ENCODE data around the gene TTYH2. TPM values are rescaled to one million over a fixed set of nuclear protein-coding genes. Genes with fewer than 3 reads are reported as not detected.
"Not testable (repeated sequence)": the region's sequence is repeated elsewhere in the genome, so short reads cannot be mapped to it uniquely, and the experiment has no call there.

The TTYH2 gene
- total and polyA plus RNA-seq, 10 donors, result 2.7 to 22.7 (median 17.7) TPM

DNA sequence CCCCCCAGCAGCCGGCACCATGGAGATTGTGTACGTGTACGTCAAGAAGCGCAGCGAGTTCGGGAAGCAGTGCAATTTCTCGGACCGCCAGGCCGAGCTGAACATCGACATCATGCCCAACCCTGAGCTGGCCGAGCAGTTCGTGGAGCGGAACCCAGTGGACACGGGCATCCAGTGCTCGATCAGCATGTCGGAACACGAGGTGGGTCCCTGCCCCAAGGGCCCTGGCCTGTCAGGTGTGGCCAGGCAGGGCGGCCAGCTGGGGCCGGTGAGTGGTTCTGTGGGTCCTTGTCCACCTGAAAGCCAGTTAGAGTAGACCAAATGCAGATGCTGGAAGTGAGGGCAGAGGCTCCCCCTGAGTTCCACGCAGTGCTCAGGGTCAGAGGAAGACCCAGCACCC, 68.4 kb downstream of the TTYH2 start:
- peak overlapping the region in 3 of 8 donors; percentile 59 to 83 (median 62) for H3K27ac ChIP-seq
- H3K4me1 ChIP-seq, result peaks cover 0 to 41% (median 16%) of the 10 kb centered on the region in 6 donors
- intact Hi-C loops (cut with DNase I; ENCODE audit: low total_unique reads), result no loop called here
- 92 to 96% (median 95%) methylated on average over 20 of the region's 20 CpGs for WGBS, 5 donors
- no peaks in the 10 kb centered on the region for H3K9me3 ChIP-seq
- DNase-seq, result no peak
- no peak for TF ChIP-seq POLR2AphosphoS5 (IDR thresholded peaks at IDR 0.05)
- H3K36me3 ChIP-seq, result no peaks in the 10 kb centered on the region
- H3K27me3 ChIP-seq (replicated peaks in 1 of 7), result peaks cover 0 to 24% (median 0%) of the 10 kb centered on the region in 7 donors
- no peak overlapping the region for H3K4me3 ChIP-seq

DNA sequence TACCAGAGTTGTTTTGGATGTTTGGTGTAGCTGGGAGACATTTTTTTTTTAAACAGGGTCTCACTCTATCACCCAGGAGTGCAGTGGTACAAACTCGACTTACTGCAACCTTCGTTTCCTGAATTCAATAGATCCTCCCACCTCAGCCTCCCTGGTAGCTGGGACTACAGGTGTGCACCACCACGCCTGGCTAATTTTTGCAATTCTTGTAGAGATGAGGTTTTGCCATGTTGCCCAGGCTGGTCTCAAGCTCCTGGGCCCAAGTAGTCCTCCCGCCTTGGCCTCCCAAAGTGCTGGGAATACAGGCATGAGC, 68.9 kb downstream of the TTYH2 start:
- H3K9me3 ChIP-seq; intact Hi-C loops (cut with DNase I; ENCODE audit: low total_unique reads); DNase-seq; H3K4me3 ChIP-seq; H3K36me3 ChIP-seq: not testable (repeated sequence)
- peaks cover 0 to 24% (median 0%) of the 10 kb centered on the region in 7 donors for H3K27me3 ChIP-seq (replicated peaks in 1 of 7)
- 84 to 92% (median 89%) methylated on average over 4 of the region's 4 CpGs for WGBS, 5 donors
- peak overlapping the region in 4 of 8 donors; percentile 28 to 83 (median 60) for H3K27ac ChIP-seq
- peaks cover 0 to 41% (median 14%) of the 10 kb centered on the region in 6 donors for H3K4me1 ChIP-seq

- H3K36me3 ChIP-seq, result no peaks in the 10 kb centered on the region
- H3K27me3 ChIP-seq (replicated peaks in 1 of 7), result peaks cover 0 to 24% (median 0%) of the 10 kb centered on the region in 7 donors
- 25 to 40% (median 31%) methylated on average over 9 of the region's 9 CpGs for WGBS, 5 donors
- peak overlapping the region in 4 of 8 donors; percentile 28 to 83 (median 60) for H3K27ac ChIP-seq
- TF ChIP-seq POLR2A (IDR thresholded peaks at IDR 0.05), result no peak
- TF ChIP-seq, protein P1, sequence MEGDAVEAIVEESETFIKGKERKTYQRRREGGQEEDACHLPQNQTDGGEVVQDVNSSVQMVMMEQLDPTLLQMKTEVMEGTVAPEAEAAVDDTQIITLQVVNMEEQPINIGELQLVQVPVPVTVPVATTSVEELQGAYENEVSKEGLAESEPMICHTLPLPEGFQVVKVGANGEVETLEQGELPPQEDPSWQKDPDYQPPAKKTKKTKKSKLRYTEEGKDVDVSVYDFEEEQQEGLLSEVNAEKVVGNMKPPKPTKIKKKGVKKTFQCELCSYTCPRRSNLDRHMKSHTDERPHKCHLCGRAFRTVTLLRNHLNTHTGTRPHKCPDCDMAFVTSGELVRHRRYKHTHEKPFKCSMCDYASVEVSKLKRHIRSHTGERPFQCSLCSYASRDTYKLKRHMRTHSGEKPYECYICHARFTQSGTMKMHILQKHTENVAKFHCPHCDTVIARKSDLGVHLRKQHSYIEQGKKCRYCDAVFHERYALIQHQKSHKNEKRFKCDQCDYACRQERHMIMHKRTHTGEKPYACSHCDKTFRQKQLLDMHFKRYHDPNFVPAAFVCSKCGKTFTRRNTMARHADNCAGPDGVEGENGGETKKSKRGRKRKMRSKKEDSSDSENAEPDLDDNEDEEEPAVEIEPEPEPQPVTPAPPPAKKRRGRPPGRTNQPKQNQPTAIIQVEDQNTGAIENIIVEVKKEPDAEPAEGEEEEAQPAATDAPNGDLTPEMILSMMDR (IDR thresholded peaks at IDR 0.05 in 8 of 11, conservative IDR thresholded peaks at IDR 0.05 in 3 of 11), result no peak
- TF ChIP-seq POLR2AphosphoS5 (IDR thresholded peaks at IDR 0.05), result peak in 1 of 3 donors; percentile 31
- no peak for DNase-seq
- intact Hi-C loops (cut with DNase I; ENCODE audit: low total_unique reads), result no loop called here
- no peak overlapping the region for H3K4me3 ChIP-seq
- no peaks in the 10 kb centered on the region for H3K9me3 ChIP-seq
- H3K4me1 ChIP-seq, result peaks cover 0 to 41% (median 12%) of the 10 kb centered on the region in 6 donors
Measured at GRCh38 chr17:74282587-74283370, 69.4 kb downstream of the TTYH2 start.

DNA sequence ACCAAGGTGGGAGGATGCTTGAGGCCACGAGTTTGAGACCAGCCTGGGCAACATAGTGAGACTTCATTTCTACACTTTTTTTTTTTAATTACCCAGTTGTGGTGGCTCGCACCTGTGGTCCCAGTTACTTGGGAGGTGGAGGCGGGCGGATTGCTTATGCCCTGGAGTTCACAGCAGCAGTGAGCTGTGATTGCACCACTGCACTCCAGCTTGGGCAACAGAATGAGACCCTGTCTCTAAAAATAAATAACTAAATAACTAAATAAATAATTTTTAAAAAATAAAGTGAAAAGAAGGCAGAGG, 70.0 kb downstream of the TTYH2 start:
- Histone ChIP-seq H3K36me3 (no peaks in the 10 kb centered on the region), H3K27ac (no peak overlapping the region), H3K27me3 (replicated peaks in 1 of 7) (peaks cover 0 to 24% (median 0%) of the 10 kb centered on the region in 7 donors), H3K9me3 (no peaks in the 10 kb centered on the region), H3K4me3 (no peak overlapping the region), H3K4me1 (peaks cover 0 to 41% (median 12%) of the 10 kb centered on the region in 6 donors)
- TF ChIP-seq, protein P1 (IDR thresholded peaks at IDR 0.05 in 8 of 11, conservative IDR thresholded peaks at IDR 0.05 in 3 of 11), result no peak
- TF ChIP-seq POLR2A (IDR thresholded peaks at IDR 0.05), result no peak
- TF ChIP-seq POLR2AphosphoS5 (IDR thresholded peaks at IDR 0.05), result no peak
- intact Hi-C loops (cut with DNase I; ENCODE audit: low total_unique reads), result no loop called here
- 67 to 76% (median 74%) methylated on average over 4 of the region's 4 CpGs for WGBS, 5 donors
- DNase-seq, result no peak

GRCh38 chr17:74287031-74287602, 73.7 kb downstream of the TTYH2 start:
- Histone ChIP-seq H3K4me1 (peaks cover 0 to 39% (median 3%) of the 10 kb centered on the region in 6 donors), H3K36me3 (no peaks in the 10 kb centered on the region), H3K4me3 (no peak overlapping the region), H3K27me3 (replicated peaks in 1 of 7) (peaks cover 0 to 24% (median 0%) of the 10 kb centered on the region in 7 donors), H3K27ac (no peak overlapping the region), H3K9me3 (no peaks in the 10 kb centered on the region)
- intact Hi-C loops (cut with DNase I; ENCODE audit: low total_unique reads), result no loop called here
- DNase-seq, result no peak
- TF ChIP-seq POLR2AphosphoS5 (IDR thresholded peaks at IDR 0.05) (no peak), POLR2A (IDR thresholded peaks at IDR 0.05) (no peak)
- TF ChIP-seq, protein P1 (IDR thresholded peaks at IDR 0.05 in 8 of 11, conservative IDR thresholded peaks at IDR 0.05 in 3 of 11), result no peak
- WGBS, 5 donors, result 89 to 94% (median 92%) methylated on average over 13 to 14 of the region's 14 CpGs
